Peyer's patch (tissue), 4 donors: ENCODE data around the gene NEK2.
"Not testable (repeated sequence)": the region's sequence is repeated elsewhere in the genome, so short reads cannot be mapped to it uniquely, and the experiment has no call there.

Experiments used
- POLR2A ChIP-seq, 2 donors: fragments of 450-650 bp; IDR thresholded peaks; one replicate each; pipeline ENCODE4 v1.5.1; 2017; ENCODE audit warnings: antibody characterized with exemption in 2 of 2, mild to moderate bottlenecking in 2 of 2, moderate library complexity in 2 of 2
- TF ChIP-seq, protein P1 (sequence below), 6 experiments: fragments of 450-650 bp in 4 of 6; fragments of 200-600 bp in 2 of 6; sonication (generic) in 1 of 6; IDR thresholded peaks; one replicate each; pipeline ENCODE4 v1.5.1; 2017 to 2019; ENCODE audit warnings: antibody characterized with exemption in 6 of 6, mild to moderate bottlenecking in 3 of 6, moderate library complexity in 1 of 6

DNA sequence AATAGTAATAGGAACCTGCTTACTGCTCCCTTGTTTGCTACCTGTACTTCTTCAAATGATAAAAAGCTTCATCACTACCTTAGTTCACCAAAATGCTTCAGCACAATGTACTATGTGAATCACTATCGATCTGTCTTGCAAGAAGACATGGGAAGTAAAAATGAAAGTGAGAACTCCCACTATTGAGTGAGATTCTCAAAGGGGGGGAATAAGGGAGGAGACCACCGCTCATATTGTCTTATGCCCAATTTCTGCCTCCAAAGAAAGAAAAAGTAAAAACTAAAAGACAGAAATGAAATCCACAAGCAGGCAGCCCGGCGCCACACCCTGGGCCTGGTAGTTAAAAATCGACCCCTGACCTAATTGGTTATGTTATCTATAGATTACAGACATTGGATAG, 18.5 kb upstream of the NEK2 start:
- TF ChIP-seq, protein P1, sequence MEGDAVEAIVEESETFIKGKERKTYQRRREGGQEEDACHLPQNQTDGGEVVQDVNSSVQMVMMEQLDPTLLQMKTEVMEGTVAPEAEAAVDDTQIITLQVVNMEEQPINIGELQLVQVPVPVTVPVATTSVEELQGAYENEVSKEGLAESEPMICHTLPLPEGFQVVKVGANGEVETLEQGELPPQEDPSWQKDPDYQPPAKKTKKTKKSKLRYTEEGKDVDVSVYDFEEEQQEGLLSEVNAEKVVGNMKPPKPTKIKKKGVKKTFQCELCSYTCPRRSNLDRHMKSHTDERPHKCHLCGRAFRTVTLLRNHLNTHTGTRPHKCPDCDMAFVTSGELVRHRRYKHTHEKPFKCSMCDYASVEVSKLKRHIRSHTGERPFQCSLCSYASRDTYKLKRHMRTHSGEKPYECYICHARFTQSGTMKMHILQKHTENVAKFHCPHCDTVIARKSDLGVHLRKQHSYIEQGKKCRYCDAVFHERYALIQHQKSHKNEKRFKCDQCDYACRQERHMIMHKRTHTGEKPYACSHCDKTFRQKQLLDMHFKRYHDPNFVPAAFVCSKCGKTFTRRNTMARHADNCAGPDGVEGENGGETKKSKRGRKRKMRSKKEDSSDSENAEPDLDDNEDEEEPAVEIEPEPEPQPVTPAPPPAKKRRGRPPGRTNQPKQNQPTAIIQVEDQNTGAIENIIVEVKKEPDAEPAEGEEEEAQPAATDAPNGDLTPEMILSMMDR (IDR thresholded peaks at IDR 0.05) = not testable (repeated sequence)
- TF ChIP-seq POLR2A (IDR thresholded peaks at IDR 0.05) = not testable (repeated sequence)
